ENCODE data around the gene ROBO1. TPM values are rescaled to one million over a fixed set of nuclear protein-coding genes. Genes with fewer than 3 reads are reported as not detected.

Gene ROBO1
- total and polyA plus RNA-seq, 4 donors = 1.0 to 30.3 (median 3.9) TPM

DNA sequence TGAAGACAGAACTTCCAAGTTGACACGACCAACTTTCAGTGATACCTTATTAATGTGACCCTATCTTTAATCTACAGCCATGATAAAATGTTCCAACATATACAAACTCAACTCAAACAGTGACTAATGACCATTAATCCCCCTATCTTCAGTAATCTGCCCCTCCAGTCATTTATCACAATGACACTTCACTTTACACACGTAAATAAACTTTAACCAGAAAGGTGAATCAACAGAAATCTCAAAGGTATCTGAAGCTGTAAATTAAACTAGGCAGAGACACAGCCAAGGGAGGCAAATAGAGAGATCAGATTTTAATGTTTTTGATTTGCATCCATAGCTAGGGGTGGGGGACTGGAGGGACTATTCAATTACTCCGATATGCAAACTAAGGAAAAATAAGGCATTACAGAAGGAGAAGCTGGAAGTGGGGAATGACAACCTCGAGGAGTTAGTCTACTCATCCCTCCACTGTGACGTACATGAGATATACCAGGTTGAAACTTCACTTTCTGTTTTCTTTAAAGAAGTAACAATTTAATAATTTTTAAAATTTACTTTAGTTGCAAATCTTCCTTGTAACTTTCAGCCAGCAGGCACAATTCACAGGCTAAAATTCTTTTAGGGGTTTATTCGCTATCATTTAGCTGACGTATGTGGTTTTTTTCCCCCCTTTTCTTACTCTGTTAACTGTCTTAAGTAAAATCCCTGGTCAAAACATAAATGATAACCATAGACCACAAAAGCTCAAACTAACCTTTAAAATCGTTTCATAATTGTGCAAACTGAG is 751.0 kb downstream of the ROBO1 start:
- H3K4me3 ChIP-seq (ENCODE audit: low read depth in 1 of 3, low read length in 3 of 3) = peak overlapping the region in 1 of 3 donors; percentile 59

GRCh38 chr3:79015854-79016253 is 751.9 kb downstream of the ROBO1 start:
- WGBS = 49% methylated on average over 1 of the region's 1 CpG
- no peak for TF ChIP-seq YY1 (IDR thresholded peaks at IDR 0.05)
- TF ChIP-seq JUND (IDR thresholded peaks at IDR 0.05) = no peak
- TF ChIP-seq HNF4A (conservative IDR thresholded peaks at IDR 0.05) = no peak
- TF ChIP-seq FOXA2 (IDR thresholded peaks at IDR 0.05) = no peak
- TF ChIP-seq ATF3 (IDR thresholded peaks at IDR 0.05) = no peak
- no peak for TF ChIP-seq NR2F2 (IDR thresholded peaks at IDR 0.05)
- no peak for TF ChIP-seq HNF4G (IDR thresholded peaks at IDR 0.05)
- TF ChIP-seq RAD21 (IDR thresholded peaks at IDR 0.05) = no peak
- no peak for TF ChIP-seq TAF1 (conservative IDR thresholded peaks at IDR 0.05)
- no peak for TF ChIP-seq GABPA (IDR thresholded peaks at IDR 0.05 in 1 of 2, conservative IDR thresholded peaks at IDR 0.05 in 1 of 2)
- Histone ChIP-seq H3K4me3 (ENCODE audit: low read depth in 1 of 3, low read length in 3 of 3) (no peak overlapping the region), H3K4me1 (ENCODE audit: control insufficient read depth in 4 of 4, insufficient read depth in 4 of 4, low read length in 3 of 4) (peaks cover 2 to 25% (median 12%) of the 10 kb centered on the region in 4 donors), H3K27me3 (ENCODE audit: control insufficient read depth in 4 of 4, insufficient read depth in 4 of 4, low read length in 3 of 4) (peaks cover 0 to 15% (median 5%) of the 10 kb centered on the region in 4 donors), H3K36me3 (ENCODE audit: control insufficient read depth in 4 of 4, insufficient read depth in 3 of 4, low read depth in 1 of 4, low read length in 3 of 4) (no peaks in the 10 kb centered on the region), H3K9ac (ENCODE audit: low read depth in 1 of 2, low read length in 2 of 2) (no peak overlapping the region), H3K9me3 (ENCODE audit: control insufficient read depth in 4 of 4, low read length in 3 of 4) (no peaks in the 10 kb centered on the region), H3K27ac (ENCODE audit: low read depth in 1 of 2, low read length in 2 of 2) (no peak overlapping the region)
- DNase-seq (ENCODE audit: low spot score) = no peak

More for the DNA sequence above, 751.0 kb downstream of the ROBO1 start:
- H3K9me3 ChIP-seq (ENCODE audit: control insufficient read depth in 4 of 4, low read length in 3 of 4) = no peaks in the 10 kb centered on the region
- peaks cover 0 to 15% (median 5%) of the 10 kb centered on the region in 4 donors for H3K27me3 ChIP-seq (ENCODE audit: control insufficient read depth in 4 of 4, insufficient read depth in 4 of 4, low read length in 3 of 4)
- TF ChIP-seq FOXA2 (IDR thresholded peaks at IDR 0.05) (no peak), RAD21 (IDR thresholded peaks at IDR 0.05) (no peak), TAF1 (conservative IDR thresholded peaks at IDR 0.05) (no peak), GABPA (IDR thresholded peaks at IDR 0.05 in 1 of 2, conservative IDR thresholded peaks at IDR 0.05 in 1 of 2) (no peak), HNF4G (IDR thresholded peaks at IDR 0.05) (no peak), RXRA (IDR thresholded peaks at IDR 0.05) (no peak), YY1 (IDR thresholded peaks at IDR 0.05) (no peak), EGR1 (IDR thresholded peaks at IDR 0.05; ENCODE audit: low read depth in 2 of 2) (no peak), JUND (IDR thresholded peaks at IDR 0.05) (no peak), NR2F2 (IDR thresholded peaks at IDR 0.05) (no peak), ATF3 (IDR thresholded peaks at IDR 0.05) (no peak), SP1 (IDR thresholded peaks at IDR 0.05) (no peak), CTCF (IDR thresholded peaks at IDR 0.05; ENCODE audit: low read depth, low read length, missing input control) (no peak), HNF4A (conservative IDR thresholded peaks at IDR 0.05) (no peak), FOXA1 (IDR thresholded peaks at IDR 0.05) (no peak)
- TF ChIP-seq, protein P1, sequence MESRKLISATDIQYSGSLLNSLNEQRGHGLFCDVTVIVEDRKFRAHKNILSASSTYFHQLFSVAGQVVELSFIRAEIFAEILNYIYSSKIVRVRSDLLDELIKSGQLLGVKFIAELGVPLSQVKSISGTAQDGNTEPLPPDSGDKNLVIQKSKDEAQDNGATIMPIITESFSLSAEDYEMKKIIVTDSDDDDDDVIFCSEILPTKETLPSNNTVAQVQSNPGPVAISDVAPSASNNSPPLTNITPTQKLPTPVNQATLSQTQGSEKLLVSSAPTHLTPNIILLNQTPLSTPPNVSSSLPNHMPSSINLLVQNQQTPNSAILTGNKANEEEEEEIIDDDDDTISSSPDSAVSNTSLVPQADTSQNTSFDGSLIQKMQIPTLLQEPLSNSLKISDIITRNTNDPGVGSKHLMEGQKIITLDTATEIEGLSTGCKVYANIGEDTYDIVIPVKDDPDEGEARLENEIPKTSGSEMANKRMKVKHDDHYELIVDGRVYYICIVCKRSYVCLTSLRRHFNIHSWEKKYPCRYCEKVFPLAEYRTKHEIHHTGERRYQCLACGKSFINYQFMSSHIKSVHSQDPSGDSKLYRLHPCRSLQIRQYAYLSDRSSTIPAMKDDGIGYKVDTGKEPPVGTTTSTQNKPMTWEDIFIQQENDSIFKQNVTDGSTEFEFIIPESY (IDR thresholded peaks at IDR 0.05) = no peak
- no peak overlapping the region for H3K9ac ChIP-seq (ENCODE audit: low read depth in 1 of 2, low read length in 2 of 2)
- WGBS = 29% methylated on average over 8 of the region's 8 CpGs
- peaks cover 2 to 25% (median 12%) of the 10 kb centered on the region in 4 donors for H3K4me1 ChIP-seq (ENCODE audit: control insufficient read depth in 4 of 4, insufficient read depth in 4 of 4, low read length in 3 of 4)
- no peaks in the 10 kb centered on the region for H3K36me3 ChIP-seq (ENCODE audit: control insufficient read depth in 4 of 4, insufficient read depth in 3 of 4, low read depth in 1 of 4, low read length in 3 of 4)
- H3K27ac ChIP-seq (ENCODE audit: low read depth in 1 of 2, low read length in 2 of 2) = no peak overlapping the region
- no peak for DNase-seq (ENCODE audit: low spot score)
